Naive thymus-derived CD4-positive, alpha-beta T cell (primary cell): ENCODE results near the gene B3GNT5. TPM values are rescaled to one million over a fixed set of nuclear protein-coding genes. Genes with fewer than 3 reads are reported as not detected.

Experiments
- ATAC-seq: fragments of 150-1000 bp; cut with Tn5 transposase; 2 replicates; pipeline ENCODE4 v1.10.0; 2021; ENCODE audit warnings: mild to moderate bottlenecking, moderate library complexity
- CTCF ChIA-PET: fragments of 350-600 bp; sonication (Branson Sonifier 250); formaldehyde crosslinking; loops from one replicate; lab custom pipeline; 2021; ENCODE audit warnings: antibody characterized with exemption; lab: Charles Lee
- POLR2A ChIA-PET: fragments of 350-600 bp; sonication (Branson Sonifier 250); formaldehyde crosslinking; loops from one replicate; lab custom pipeline; 2021; ENCODE audit warnings: antibody characterized with exemption, inconsistent platforms; lab: Charles Lee
- DNase-seq, 9 donors: peaks; one replicate each; pipeline versions ENCODE4 v3.0.0 to v3.0.0-alpha.2; 2020 to 2022; ENCODE audit warnings: mixed read lengths in 1 of 9
- H3K27ac ChIP-seq: one replicate; pipeline ENCODE4 v1.7.0; 2013; ENCODE audit warnings: mild to moderate bottlenecking, low read depth, low read length, moderate library complexity
- H3K27me3 ChIP-seq, 2 donors: one replicate each; pipeline ENCODE4 v1.7.0; 2013; ENCODE audit warnings: low read length in 2 of 2, mild to moderate bottlenecking in 2 of 2, moderate library complexity in 2 of 2; ENCODE audit not compliant: control insufficient read depth in 2 of 2, insufficient read depth in 2 of 2
- H3K36me3 ChIP-seq, 3 experiments: 1 replicate in 2 of 3; 2 replicates in 1 of 3; pipeline ENCODE4 v1.7.0; 2013; ENCODE audit warnings: low read length in 3 of 3, mild to moderate bottlenecking in 3 of 3, moderate library complexity in 1 of 3; ENCODE audit not compliant: insufficient read depth in 3 of 3, control insufficient read depth in 2 of 3
- H3K4me1 ChIP-seq, 2 donors: one replicate each; pipeline ENCODE4 v1.7.0; 2013; ENCODE audit warnings: low read length in 2 of 2, mild to moderate bottlenecking in 2 of 2, moderate library complexity in 1 of 2; ENCODE audit not compliant: control insufficient read depth in 2 of 2, insufficient read depth in 2 of 2
- H3K4me3 ChIP-seq: 2 replicates; pipeline ENCODE4 v1.7.0; 2013; ENCODE audit warnings: mild to moderate bottlenecking, low read length
- H3K9me3 ChIP-seq, 3 experiments: 1 replicate in 2 of 3; 2 replicates in 1 of 3; pipeline ENCODE4 v1.7.0; 2013; ENCODE audit warnings: low read length in 3 of 3; ENCODE audit not compliant: control insufficient read depth in 2 of 3
- H3K27ac Mint-ChIP-seq, 9 donors: one replicate each; pipeline ENCODE4 v1.8.0; 2020 to 2022; ENCODE audit warnings: mixed read lengths in 9 of 9, mild to moderate bottlenecking in 8 of 9, moderate library complexity in 5 of 9, inconsistent platforms in 2 of 9
- H3K27me3 Mint-ChIP-seq, 5 donors: one replicate each; pipeline ENCODE4 v1.8.0; 2021 to 2022; ENCODE audit warnings: mixed read lengths in 5 of 5, mild to moderate bottlenecking in 1 of 5
- H3K36me3 Mint-ChIP-seq, 5 donors: one replicate each; pipeline ENCODE4 v1.8.0; 2020 to 2022; ENCODE audit warnings: mixed read lengths in 5 of 5, mild to moderate bottlenecking in 3 of 5, inconsistent platforms in 1 of 5
- H3K4me1 Mint-ChIP-seq, 7 donors: one replicate each; pipeline ENCODE4 v1.8.0; 2020 to 2022; ENCODE audit warnings: mixed read lengths in 7 of 7, mild to moderate bottlenecking in 3 of 7, inconsistent platforms in 1 of 7
- H3K4me3 Mint-ChIP-seq, 10 donors: one replicate each; pipeline ENCODE4 v1.8.0; 2020 to 2022; ENCODE audit warnings: mild to moderate bottlenecking in 10 of 10, mixed read lengths in 10 of 10, moderate library complexity in 6 of 10, inconsistent platforms in 2 of 10
- H3K9me3 Mint-ChIP-seq, 11 donors: one replicate each; pipeline ENCODE4 v1.8.0; 2020 to 2022; ENCODE audit warnings: mixed read lengths in 11 of 11, mild to moderate bottlenecking in 4 of 11, inconsistent platforms in 1 of 11, moderate library complexity in 1 of 11
- intact Hi-C, 2 donors: fragments of 100-400 bp; cut with micrococcal nuclease; formaldehyde crosslinking; loops; one replicate each; pipeline ENCODE4 v1.15.1; 2023
- polyA plus RNA-seq, 2 donors: library from polyadenylated mRNA; unstranded; fragments of 300-500 nt; fragmentation: Illumina TruSeq; gene quantifications; one replicate each; pipeline ENCODE4 v1.2.3, GENCODE V29; 2021
- total RNA-seq, 6 experiments: library from RNA in 5 of 6; stranded (reverse) in 5 of 6; gene quantifications; 1 replicate in 5 of 6; 2 replicates in 1 of 6; pipeline ENCODE4 v1.2.3 and lab custom pipeline; 2021 to 2026

The B3GNT5 gene
- total and polyA plus RNA-seq, 7 experiments from 2014 or later = 0.22 to 13.1 (median 1.5) TPM; not detected in 2

GRCh38 chr3:183260167-183260904 is 7.3 kb downstream of the B3GNT5 start:
- peaks cover 0 to 5% (median 0%) of the 10 kb centered on the region in 7 donors for H3K4me1 Mint-ChIP-seq

GRCh38 chr3:183261151-183261724 is 8.2 kb downstream of the B3GNT5 start:
- H3K36me3 ChIP-seq = no peaks in the 10 kb centered on the region
- H3K27me3 ChIP-seq = no peaks in the 10 kb centered on the region
- Mint-ChIP-seq H3K9me3 (no peaks in the 10 kb centered on the region), H3K27ac (no peak overlapping the region), H3K4me1 (peaks cover 0 to 4% (median 0%) of the 10 kb centered on the region in 7 donors), H3K4me3 (no peak overlapping the region), H3K36me3 (peaks cover 0 to 4% (median 0%) of the 10 kb centered on the region in 5 donors), H3K27me3 (peaks cover 0 to 47% (median 38%) of the 10 kb centered on the region in 5 donors)
- intact Hi-C loops = no loop called here
- ATAC-seq = no peak
- H3K4me1 ChIP-seq = no peaks in the 10 kb centered on the region
- ChIA-PET POLR2A (no interaction called here), CTCF (no interaction called here)
- H3K4me3 ChIP-seq = no peak overlapping the region
- DNase-seq = no peak
- H3K27ac ChIP-seq = no peak overlapping the region
- no peaks in the 10 kb centered on the region for H3K9me3 ChIP-seq

More at GRCh38 chr3:183260167-183260904, 7.3 kb downstream of the B3GNT5 start:
- no peak overlapping the region for H3K4me3 Mint-ChIP-seq
- ATAC-seq = peak; percentile 82
- Histone ChIP-seq H3K27me3 (no peaks in the 10 kb centered on the region), H3K4me1 (no peaks in the 10 kb centered on the region), H3K36me3 (no peaks in the 10 kb centered on the region), H3K4me3 (no peak overlapping the region), H3K9me3 (no peaks in the 10 kb centered on the region), H3K27ac (no peak overlapping the region)
- intact Hi-C loops = no loop called here
- no peak overlapping the region for H3K27ac Mint-ChIP-seq
- CTCF ChIA-PET = interaction anchor here (0.5 kb wide), 1 partner anchor 76 kb away, joined by 3 read pairs; no protein-coding TSS in a partner anchor
- peaks cover 5 to 53% (median 45%) of the 10 kb centered on the region in 5 donors for H3K27me3 Mint-ChIP-seq
- no peaks in the 10 kb centered on the region for H3K9me3 Mint-ChIP-seq
- POLR2A ChIA-PET = no interaction called here
- peaks cover 0 to 4% (median 0%) of the 10 kb centered on the region in 5 donors for H3K36me3 Mint-ChIP-seq
- no peak for DNase-seq

- POLR2A ChIA-PET = no interaction called here
- Histone ChIP-seq H3K4me3 (no peak overlapping the region), H3K36me3 (no peaks in the 10 kb centered on the region), H3K27ac (no peak overlapping the region), H3K9me3 (no peaks in the 10 kb centered on the region), H3K4me1 (no peaks in the 10 kb centered on the region), H3K27me3 (no peaks in the 10 kb centered on the region)
- intact Hi-C loops = no loop called here
- Mint-ChIP-seq H3K4me3 (no peak overlapping the region), H3K27me3 (peaks cover 0 to 30% (median 24%) of the 10 kb centered on the region in 5 donors), H3K36me3 (peaks cover 0 to 4% (median 0%) of the 10 kb centered on the region in 5 donors), H3K4me1 (peaks cover 0 to 4% (median 0%) of the 10 kb centered on the region in 7 donors), H3K9me3 (no peaks in the 10 kb centered on the region), H3K27ac (no peak overlapping the region)
- CTCF ChIA-PET = no interaction called here
- DNase-seq = no peak
- ATAC-seq = no peak
These were observed 9.9 kb downstream of the B3GNT5 start for GRCh38 chr3:183262875-183263378.

- H3K4me1 ChIP-seq = no peaks in the 10 kb centered on the region
- no peaks in the 10 kb centered on the region for H3K36me3 ChIP-seq
- Mint-ChIP-seq H3K9me3 (no peaks in the 10 kb centered on the region), H3K4me1 (peaks cover 0 to 4% (median 0%) of the 10 kb centered on the region in 7 donors), H3K27ac (no peak overlapping the region), H3K4me3 (no peak overlapping the region), H3K27me3 (peaks cover 0 to 19% (median 13%) of the 10 kb centered on the region in 5 donors), H3K36me3 (no peaks in the 10 kb centered on the region)
- DNase-seq = no peak
- no peak overlapping the region for H3K4me3 ChIP-seq
- H3K27ac ChIP-seq = no peak overlapping the region
- ATAC-seq = no peak
- intact Hi-C loops = no loop called here
- CTCF ChIA-PET = no interaction called here
- no peaks in the 10 kb centered on the region for H3K27me3 ChIP-seq
- POLR2A ChIA-PET = no interaction called here
- H3K9me3 ChIP-seq = no peaks in the 10 kb centered on the region
These were observed 11.2 kb downstream of the B3GNT5 start for GRCh38 chr3:183264268-183264667.

GRCh38 chr3:183265157-183265642 is 12.1 kb downstream of the B3GNT5 start:
- H3K9me3 Mint-ChIP-seq = no peaks in the 10 kb centered on the region
- H3K9me3 ChIP-seq = no peaks in the 10 kb centered on the region
- intact Hi-C loops = no loop called here
- no peak overlapping the region for H3K27ac Mint-ChIP-seq
- no peak overlapping the region for H3K27ac ChIP-seq
- no peak overlapping the region for H3K4me3 ChIP-seq
- H3K4me1 ChIP-seq = no peaks in the 10 kb centered on the region
- H3K4me3 Mint-ChIP-seq = no peak overlapping the region
- H3K4me1 Mint-ChIP-seq = no peaks in the 10 kb centered on the region
- ATAC-seq (no peak), DNase-seq (no peak)
- no peaks in the 10 kb centered on the region for H3K36me3 ChIP-seq
- no peaks in the 10 kb centered on the region for H3K36me3 Mint-ChIP-seq
- H3K27me3 ChIP-seq = no peaks in the 10 kb centered on the region
- POLR2A ChIA-PET = no interaction called here
- H3K27me3 Mint-ChIP-seq = peaks cover 0 to 19% (median 6%) of the 10 kb centered on the region in 5 donors
- CTCF ChIA-PET = no interaction called here

GRCh38 chr3:183265834-183266417 is 12.9 kb downstream of the B3GNT5 start:
- H3K4me3 ChIP-seq = no peak overlapping the region
- ChIA-PET CTCF (no interaction called here), POLR2A (no interaction called here)
- no peaks in the 10 kb centered on the region for H3K27me3 ChIP-seq
- no peaks in the 10 kb centered on the region for H3K9me3 ChIP-seq
- Mint-ChIP-seq H3K36me3 (no peaks in the 10 kb centered on the region), H3K4me1 (no peaks in the 10 kb centered on the region), H3K4me3 (no peak overlapping the region), H3K27me3 (peaks cover 0 to 11% (median 4%) of the 10 kb centered on the region in 5 donors), H3K9me3 (no peaks in the 10 kb centered on the region), H3K27ac (no peak overlapping the region)
- ATAC-seq (peak; percentile 37), DNase-seq (peak in 1 of 9 donors; percentile 32)
- intact Hi-C loops = no loop called here
- no peaks in the 10 kb centered on the region for H3K36me3 ChIP-seq
- no peaks in the 10 kb centered on the region for H3K4me1 ChIP-seq
- H3K27ac ChIP-seq = no peak overlapping the region
